GM03348 (cell line): ENCODE results near the gene HLA-DRB5.
"Not testable (repeated sequence)": the region's sequence is repeated elsewhere in the genome, so short reads cannot be mapped to it uniquely, and the experiment has no call there.

Source experiments
- DNase-seq: peaks from one replicate; pipeline ENCODE4 v3.0.0; 2012; ENCODE audit warnings: low spot score

HLA-DRB5 gene

GRCh38 chr6:32501016-32501415 lies 29.1 kb downstream of the HLA-DRB5 start:
- no peak for DNase-seq

- DNase-seq: no peak
These were observed 37.7 kb downstream of the HLA-DRB5 start for GRCh38 chr6:32492351-32492750.

DNA sequence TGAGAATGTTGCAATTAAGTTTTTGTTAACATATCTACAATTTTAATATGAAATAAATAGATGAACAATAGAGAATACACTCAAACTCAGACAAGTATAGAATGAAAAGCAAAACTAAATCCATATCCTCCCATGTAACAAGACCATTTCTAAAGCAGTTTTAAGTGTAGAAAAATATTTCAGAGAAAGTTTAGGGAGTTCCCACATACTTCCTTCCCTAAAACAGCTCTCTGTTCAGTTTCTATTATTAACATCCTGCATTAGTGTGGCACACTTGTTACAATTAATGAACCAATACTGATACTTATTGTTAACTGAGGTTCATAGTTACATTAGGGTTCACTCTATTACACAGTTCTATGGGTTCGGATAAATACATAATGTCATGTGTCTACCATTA lies 38.4 kb downstream of the HLA-DRB5 start:
- no peak for DNase-seq

DNA sequence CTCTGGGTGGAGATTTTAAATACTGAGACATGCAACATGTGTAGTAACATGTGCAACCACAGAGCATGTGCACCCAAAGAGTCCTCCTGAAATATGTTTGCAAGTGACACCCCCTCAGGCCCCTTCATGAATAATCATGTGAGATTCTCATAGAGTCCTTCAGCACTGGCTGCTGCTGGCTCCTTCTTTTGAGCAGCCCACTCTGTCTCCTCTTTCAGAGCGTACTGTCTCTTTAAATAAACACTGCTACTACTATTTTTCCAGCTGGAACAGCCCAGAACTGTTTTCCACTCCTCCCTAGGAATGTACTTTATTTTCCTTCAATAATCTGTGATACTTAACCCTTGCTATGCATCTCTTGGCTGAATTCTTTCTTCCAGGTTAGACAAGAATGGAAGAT lies 42.0 kb downstream of the HLA-DRB5 start:
- no peak for DNase-seq

DNA sequence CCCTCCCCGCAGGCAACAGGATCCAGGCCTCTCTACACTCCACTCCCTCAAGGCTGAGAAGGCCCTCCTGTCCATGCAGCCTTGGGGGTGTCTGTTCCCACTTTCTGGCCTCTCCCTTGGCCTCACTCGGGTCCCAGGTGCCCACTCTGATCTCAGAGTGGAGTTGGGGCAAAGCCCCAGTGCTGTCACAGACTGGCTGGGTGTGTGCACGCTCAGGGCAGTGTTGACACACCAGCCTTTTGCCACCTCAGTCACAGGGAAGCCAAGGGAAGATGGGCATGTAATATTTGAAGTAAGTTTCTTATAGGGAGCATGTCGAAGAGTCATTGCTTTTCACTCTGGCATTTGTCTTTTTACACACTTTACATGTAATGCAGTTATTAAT lies 45.5 kb downstream of the HLA-DRB5 start:
- peak; percentile 6 for DNase-seq

DNA sequence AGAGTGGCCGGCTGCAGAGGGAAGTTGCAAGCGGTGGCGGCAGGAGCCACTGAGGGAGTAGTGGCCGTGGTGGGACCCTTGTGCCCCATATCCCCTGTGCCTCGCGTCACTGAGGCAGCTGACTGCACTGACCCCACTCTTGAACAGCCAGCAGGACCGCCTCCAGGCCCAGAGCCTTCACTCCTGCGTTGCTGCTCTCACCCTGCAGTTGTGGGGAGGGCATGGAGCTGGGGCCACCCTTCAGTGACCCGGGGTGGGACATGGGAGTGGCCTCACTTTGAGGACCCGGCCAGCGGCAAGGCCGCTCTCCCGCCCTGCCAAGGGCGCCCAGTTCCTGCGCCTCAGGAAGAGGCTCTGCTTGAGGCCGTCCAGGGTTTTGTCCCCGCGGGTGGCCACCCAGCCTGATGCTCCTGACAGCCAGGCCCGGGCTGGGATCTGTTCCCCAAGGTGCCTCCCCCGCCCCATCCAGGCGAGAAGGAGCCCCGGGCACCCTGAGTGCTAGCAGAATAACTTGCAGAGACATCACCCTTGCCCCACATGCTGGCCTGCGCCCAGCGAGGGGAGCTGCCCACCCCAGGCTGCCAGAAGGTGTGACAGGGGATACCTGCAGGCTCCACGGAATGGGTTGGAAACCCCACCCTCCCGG lies 46.0 kb downstream of the HLA-DRB5 start:
- peak; percentile 2 for DNase-seq

GRCh38 chr6:32475392-32476206 lies 54.5 kb downstream of the HLA-DRB5 start:
- no peak for DNase-seq

GRCh38 chr6:32473376-32474348 lies 56.4 kb downstream of the HLA-DRB5 start:
- not testable (repeated sequence) for DNase-seq

GRCh38 chr6:32472781-32473375 lies 57.2 kb downstream of the HLA-DRB5 start:
- no peak for DNase-seq

GRCh38 chr6:32467743-32468503 lies 62.2 kb downstream of the HLA-DRB5 start:
- not testable (repeated sequence) for DNase-seq
